ENCODE results near the gene ZNF692.

The ZNF692 gene

GRCh38 chr1:248855580-248855979, 3.3 kb downstream of the ZNF692 start:
- H3K4me3 ChIP-seq (ENCODE audit: low read length), result no peak overlapping the region
- H3K9me2 ChIP-seq (replicated peaks; ENCODE audit: control insufficient read depth, low read length), result no peaks in the 10 kb centered on the region
- TF ChIP-seq EZH2phosphoT487 (IDR thresholded peaks at IDR 0.05; ENCODE audit: borderline replicate concordance, low read length) (no peak), CTCF (IDR thresholded peaks at IDR 0.05; ENCODE audit: low read depth, low read length, poor library complexity, severe bottlenecking) (no peak)
- H4K20me1 ChIP-seq (ENCODE audit: control insufficient read depth, insufficient read depth, low read depth, low read length), result no peaks in the 10 kb centered on the region
- no peak overlapping the region for H3K4me2 ChIP-seq (ENCODE audit: low read length)
- H3F3A ChIP-seq (ENCODE audit: control insufficient read depth, insufficient read depth), result no peaks in the 10 kb centered on the region
- peaks cover 44% of the 10 kb centered on the region for H3K4me1 ChIP-seq (ENCODE audit: control insufficient read depth, low read length)
- peaks cover 58% of the 10 kb centered on the region for H3K36me3 ChIP-seq (ENCODE audit: control insufficient read depth, low read length)
- no peak overlapping the region for H3K27ac ChIP-seq (ENCODE audit: low read depth, low read length)
- H3K27me3 ChIP-seq (ENCODE audit: control insufficient read depth, low read length), result no peaks in the 10 kb centered on the region
- H3K79me2 ChIP-seq (ENCODE audit: control insufficient read depth, low read length), result peaks cover 19% of the 10 kb centered on the region
- no peaks in the 10 kb centered on the region for H3K9me3 ChIP-seq (ENCODE audit: control insufficient read depth, insufficient read depth, low read length)

- H4K20me1 ChIP-seq (ENCODE audit: control insufficient read depth, insufficient read depth, low read depth, low read length), result no peaks in the 10 kb centered on the region
- no peaks in the 10 kb centered on the region for H3K9me2 ChIP-seq (replicated peaks; ENCODE audit: control insufficient read depth, low read length)
- no peak for TF ChIP-seq EZH2phosphoT487 (IDR thresholded peaks at IDR 0.05; ENCODE audit: borderline replicate concordance, low read length)
- no peak for TF ChIP-seq CTCF (IDR thresholded peaks at IDR 0.05; ENCODE audit: low read depth, low read length, poor library complexity, severe bottlenecking)
- H3K4me1 ChIP-seq (ENCODE audit: control insufficient read depth, low read length), result peaks cover 35% of the 10 kb centered on the region
- no peaks in the 10 kb centered on the region for H3K9me3 ChIP-seq (ENCODE audit: control insufficient read depth, insufficient read depth, low read length)
- H3K36me3 ChIP-seq (ENCODE audit: control insufficient read depth, low read length), result peaks cover 75% of the 10 kb centered on the region
- H3F3A ChIP-seq (ENCODE audit: control insufficient read depth, insufficient read depth), result no peaks in the 10 kb centered on the region
- no peak overlapping the region for H3K4me3 ChIP-seq (ENCODE audit: low read length)
- H3K4me2 ChIP-seq (ENCODE audit: low read length), result no peak overlapping the region
- no peak overlapping the region for H3K27ac ChIP-seq (ENCODE audit: low read depth, low read length)
- H3K79me2 ChIP-seq (ENCODE audit: control insufficient read depth, low read length), result peaks cover 19% of the 10 kb centered on the region
- no peaks in the 10 kb centered on the region for H3K27me3 ChIP-seq (ENCODE audit: control insufficient read depth, low read length)
Measured at GRCh38 chr1:248853663-248854375, 5.1 kb downstream of the ZNF692 start.

- peaks cover 27% of the 10 kb centered on the region for H3K4me1 ChIP-seq (ENCODE audit: control insufficient read depth, low read length)
- H4K20me1 ChIP-seq (ENCODE audit: control insufficient read depth, insufficient read depth, low read depth, low read length), result no peaks in the 10 kb centered on the region
- peaks cover 12% of the 10 kb centered on the region for H3K79me2 ChIP-seq (ENCODE audit: control insufficient read depth, low read length)
- no peak overlapping the region for H3K4me2 ChIP-seq (ENCODE audit: low read length)
- H3K27me3 ChIP-seq (ENCODE audit: control insufficient read depth, low read length), result no peaks in the 10 kb centered on the region
- no peak for TF ChIP-seq EZH2phosphoT487 (IDR thresholded peaks at IDR 0.05; ENCODE audit: borderline replicate concordance, low read length)
- no peak for TF ChIP-seq CTCF (IDR thresholded peaks at IDR 0.05; ENCODE audit: low read depth, low read length, poor library complexity, severe bottlenecking)
- no peaks in the 10 kb centered on the region for H3F3A ChIP-seq (ENCODE audit: control insufficient read depth, insufficient read depth)
- H3K9me2 ChIP-seq (replicated peaks; ENCODE audit: control insufficient read depth, low read length), result no peaks in the 10 kb centered on the region
- peaks cover 86% of the 10 kb centered on the region for H3K36me3 ChIP-seq (ENCODE audit: control insufficient read depth, low read length)
- H3K4me3 ChIP-seq (ENCODE audit: low read length), result no peak overlapping the region
- no peaks in the 10 kb centered on the region for H3K9me3 ChIP-seq (ENCODE audit: control insufficient read depth, insufficient read depth, low read length)
- no peak overlapping the region for H3K27ac ChIP-seq (ENCODE audit: low read depth, low read length)
Measured at GRCh38 chr1:248852481-248853405, 6.1 kb downstream of the ZNF692 start.

All from DOHH2 (cell line).